MCF 10A (cell line): ENCODE measurements around the gene CHRDL2. TPM values are rescaled to one million over a fixed set of nuclear protein-coding genes. Genes with fewer than 3 reads are reported as not detected.

ENCODE experiments used
- BruUV-seq: library from RNA; stranded (reverse); fragments of 400-500 nt; replicated peaks from 2 replicates; lab custom pipeline; 2021; lab: Mats Ljungman, UMichigan
- CTCF ChIA-PET: fragments of 300-600 bp; sonication (Branson Sonifier 250); formaldehyde crosslinking; extraction: SDS; loops from one replicate; lab custom pipeline; 2021; ENCODE audit warnings: antibody characterized with exemption, inconsistent platforms; lab: Yijun Ruan, JAX
- POLR2A ChIA-PET: fragments of 300-600, 350-650 bp; sonication (Branson Sonifier 250); formaldehyde crosslinking; extraction: SDS; loops from one replicate; lab custom pipeline; 2020; ENCODE audit warnings: antibody characterized with exemption, inconsistent platforms; lab: Yijun Ruan, JAX
- DNase-seq: peaks from one replicate; pipeline ENCODE4 v3.0.0-alpha.2; 2018; ENCODE audit not compliant: unreplicated experiment
- H3K27ac Mint-ChIP-seq: one replicate; pipeline ENCODE4 v1.8.0; 2022; ENCODE audit warnings: mild to moderate bottlenecking, low read depth, mixed read lengths; ENCODE audit not compliant: unreplicated experiment
- H3K27me3 Mint-ChIP-seq: one replicate; pipeline ENCODE4 v1.8.0; 2022; ENCODE audit warnings: mixed read lengths; ENCODE audit not compliant: insufficient read depth, unreplicated experiment
- H3K36me3 Mint-ChIP-seq: one replicate; pipeline ENCODE4 v1.8.0; 2022; ENCODE audit warnings: mild to moderate bottlenecking, moderate library complexity, mixed read lengths; ENCODE audit not compliant: insufficient read depth, unreplicated experiment
- H3K4me1 Mint-ChIP-seq: one replicate; pipeline ENCODE4 v1.8.0; 2022; ENCODE audit warnings: mixed read lengths; ENCODE audit not compliant: insufficient read depth, unreplicated experiment
- H3K4me3 Mint-ChIP-seq: one replicate; pipeline ENCODE4 v1.8.0; 2022; ENCODE audit warnings: mild to moderate bottlenecking, moderate library complexity, mixed read lengths; ENCODE audit not compliant: unreplicated experiment
- H3K9me3 Mint-ChIP-seq: one replicate; pipeline ENCODE4 v1.8.0; 2022; ENCODE audit warnings: mixed read lengths; ENCODE audit not compliant: unreplicated experiment
- intact Hi-C: fragments of 100-400 bp; cut with micrococcal nuclease; formaldehyde crosslinking; loops from 2 replicates; pipeline ENCODE4 v1.14.1; 2022
- microRNA-seq: library from miRNA; unstranded; fragments of <30 nt; microRNA quantifications from one replicate; pipeline ENCODE4 v1.2.0, GENCODE V29; 2022
- total RNA-seq: library from RNA; stranded (reverse); gene quantifications from 2 replicates; pipeline ENCODE4 v1.2.3, GENCODE V29; 2022
- TF ChIP-seq, protein P1 (sequence below): fragments of 200-600 bp; IDR thresholded peaks from one replicate; pipeline ENCODE4 v1.8.0; 2022; ENCODE audit warnings: antibody characterized with exemption, mild to moderate bottlenecking; ENCODE audit not compliant: unreplicated experiment

Gene CHRDL2
- total RNA-seq, 1 experiment from 2014 or later: not detected

DNA sequence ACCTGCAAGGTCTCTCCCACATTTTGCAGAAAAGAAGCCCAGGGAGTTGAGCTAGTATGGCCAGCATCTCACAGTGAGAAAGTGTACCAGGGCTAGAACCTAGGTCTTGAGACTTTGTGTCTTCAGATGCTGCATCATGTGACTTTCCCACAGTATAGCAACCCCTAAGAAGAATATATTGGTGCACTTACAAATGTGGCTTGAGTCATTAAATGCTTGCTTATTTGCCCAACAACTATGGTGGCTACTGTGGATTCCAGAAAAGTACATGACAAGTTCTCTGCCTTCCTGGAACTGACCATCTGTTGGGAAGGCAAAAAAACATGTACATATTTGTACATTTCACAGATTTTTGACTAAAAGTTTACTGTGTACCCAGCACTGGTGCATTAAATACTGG lies 83.8 kb downstream of the CHRDL2 start:
- BruUV-seq: no TSS peak
- no peaks in the 10 kb centered on the region for H3K4me1 Mint-ChIP-seq
- ChIA-PET CTCF (interaction anchor here (0.7 to 3.8 kb wide), 3 partner anchors 76 to 96 kb away, joined by 3 to 15 read pairs (median 4); no protein-coding TSS in a partner anchor), POLR2A (no interaction called here)
- no peak overlapping the region for H3K4me3 Mint-ChIP-seq
- intact Hi-C loops: no loop called here
- H3K9me3 Mint-ChIP-seq: no peaks in the 10 kb centered on the region
- no peaks in the 10 kb centered on the region for H3K27me3 Mint-ChIP-seq
- no peak for DNase-seq
- TF ChIP-seq, protein P1, sequence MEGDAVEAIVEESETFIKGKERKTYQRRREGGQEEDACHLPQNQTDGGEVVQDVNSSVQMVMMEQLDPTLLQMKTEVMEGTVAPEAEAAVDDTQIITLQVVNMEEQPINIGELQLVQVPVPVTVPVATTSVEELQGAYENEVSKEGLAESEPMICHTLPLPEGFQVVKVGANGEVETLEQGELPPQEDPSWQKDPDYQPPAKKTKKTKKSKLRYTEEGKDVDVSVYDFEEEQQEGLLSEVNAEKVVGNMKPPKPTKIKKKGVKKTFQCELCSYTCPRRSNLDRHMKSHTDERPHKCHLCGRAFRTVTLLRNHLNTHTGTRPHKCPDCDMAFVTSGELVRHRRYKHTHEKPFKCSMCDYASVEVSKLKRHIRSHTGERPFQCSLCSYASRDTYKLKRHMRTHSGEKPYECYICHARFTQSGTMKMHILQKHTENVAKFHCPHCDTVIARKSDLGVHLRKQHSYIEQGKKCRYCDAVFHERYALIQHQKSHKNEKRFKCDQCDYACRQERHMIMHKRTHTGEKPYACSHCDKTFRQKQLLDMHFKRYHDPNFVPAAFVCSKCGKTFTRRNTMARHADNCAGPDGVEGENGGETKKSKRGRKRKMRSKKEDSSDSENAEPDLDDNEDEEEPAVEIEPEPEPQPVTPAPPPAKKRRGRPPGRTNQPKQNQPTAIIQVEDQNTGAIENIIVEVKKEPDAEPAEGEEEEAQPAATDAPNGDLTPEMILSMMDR: no peak
- H3K27ac Mint-ChIP-seq: no peak overlapping the region
- H3K36me3 Mint-ChIP-seq: peaks cover 21% of the 10 kb centered on the region

DNA sequence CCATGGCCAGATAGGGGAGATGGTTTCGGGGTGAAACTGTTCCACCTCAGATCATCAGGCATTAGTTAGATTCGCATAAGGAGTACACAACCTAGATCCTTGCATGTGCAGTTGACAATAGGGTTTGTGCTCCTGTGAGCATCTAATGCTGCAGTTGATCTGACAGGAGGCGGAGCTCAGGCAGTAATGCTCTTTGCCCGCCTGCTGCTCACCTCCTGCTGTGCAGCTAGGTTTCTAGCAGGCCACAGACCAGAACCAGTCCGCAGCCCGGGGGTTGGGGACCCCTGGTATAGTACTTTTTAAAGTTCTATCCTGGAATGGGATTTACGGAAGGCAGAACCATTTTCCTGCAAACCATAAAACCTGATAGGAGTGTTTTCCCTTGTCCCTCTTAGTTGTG lies 84.3 kb downstream of the CHRDL2 start:
- CTCF ChIA-PET: interaction anchor here (0.7 to 3.8 kb wide), 3 partner anchors 75 to 97 kb away, joined by 3 to 15 read pairs (median 4); no protein-coding TSS in a partner anchor
- intact Hi-C loops: no loop called here
- BruUV-seq: no TSS peak

More for the DNA sequence above, 84.3 kb downstream of the CHRDL2 start:
- H3K4me3 Mint-ChIP-seq: no peak overlapping the region
- no peaks in the 10 kb centered on the region for H3K27me3 Mint-ChIP-seq
- TF ChIP-seq, protein P1: no peak
- H3K27ac Mint-ChIP-seq: no peak overlapping the region
- POLR2A ChIA-PET: no interaction called here
- DNase-seq: no peak
- H3K4me1 Mint-ChIP-seq: no peaks in the 10 kb centered on the region
- H3K9me3 Mint-ChIP-seq: no peaks in the 10 kb centered on the region
- H3K36me3 Mint-ChIP-seq: peaks cover 21% of the 10 kb centered on the region

Small RNA genes within 50 kb of the gene (microRNA-seq; reads per million reads assigned to microRNA genes)
- gene MIR4696: not detected

Other genes with a start within 250 kb of the CHRDL2 start
- gene LIPT2, start 237.7 kb downstream of the CHRDL2 start, total RNA-seq: 3.0 and 7.9 TPM in 2 replicates
- 19.5 and 27.1 TPM in 2 replicates for gene POLD3, start 138.8 kb downstream of the CHRDL2 start, total RNA-seq
- gene RNF169, start 17.4 kb upstream of the CHRDL2 start, total RNA-seq: 15.0 and 18.0 TPM in 2 replicates
- 49.3 and 49.6 TPM in 2 replicates for gene XRRA1, start 217.7 kb upstream of the CHRDL2 start, total RNA-seq
- 198 and 217 TPM in 2 replicates for gene SPCS2, start 217.8 kb upstream of the CHRDL2 start, total RNA-seq